ENCODE data around the gene KRT35.

KRT35 gene

DNA sequence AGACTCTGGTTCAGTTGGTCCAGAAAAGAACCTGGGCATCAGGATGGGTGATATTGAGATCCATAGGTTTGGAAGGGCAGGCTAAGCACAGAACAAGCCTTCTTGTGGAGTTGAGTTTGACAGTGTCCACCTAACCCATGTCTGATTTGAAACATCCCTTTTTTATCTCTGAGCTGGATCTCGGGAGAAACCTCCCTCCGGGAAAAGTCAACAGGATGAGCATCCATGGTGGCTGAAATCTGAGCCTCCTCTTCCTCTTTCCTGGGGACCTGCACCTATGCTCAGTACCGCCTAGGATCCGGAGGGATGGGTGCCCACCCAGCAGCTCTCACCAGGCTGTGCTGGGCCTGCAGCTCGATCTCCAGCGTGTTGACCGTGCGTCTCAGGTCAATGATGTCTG is 17.2 kb downstream of the KRT35 start:
- H3K18ac ChIP-seq (ENCODE audit: low read length): no peak overlapping the region
- H3K9ac ChIP-seq (ENCODE audit: low read length): no peak overlapping the region
- H3K23ac ChIP-seq (ENCODE audit: low read length): no peak overlapping the region
- DNase-seq: no peak
- H3K79me1 ChIP-seq (ENCODE audit: low read length): no peaks in the 10 kb centered on the region
- no peak overlapping the region for H3K4ac ChIP-seq (ENCODE audit: low read depth, low read length)
- no peaks in the 10 kb centered on the region for H3K4me1 ChIP-seq (ENCODE audit: control insufficient read depth, low read depth, low read length)
- no peak overlapping the region for H2AK5ac ChIP-seq (ENCODE audit: low read length)
- H3K27ac ChIP-seq (ENCODE audit: low read depth, low read length): no peak overlapping the region
- no peaks in the 10 kb centered on the region for H3K79me2 ChIP-seq (ENCODE audit: control insufficient read depth, insufficient read depth, low read length)
- H2BK120ac ChIP-seq (ENCODE audit: low read depth, low read length): no peak overlapping the region
- H2BK5ac ChIP-seq (ENCODE audit: low read length): no peak overlapping the region
- no peak overlapping the region for H3K4me3 ChIP-seq (ENCODE audit: low read length)
- H3K4me2 ChIP-seq (ENCODE audit: low read length): no peak overlapping the region
- no peak overlapping the region for H4K8ac ChIP-seq (ENCODE audit: low read depth, low read length)
- no peaks in the 10 kb centered on the region for H3K27me3 ChIP-seq (ENCODE audit: insufficient read depth, low read length, poor library complexity)
- WGBS (ENCODE audit: extremely low coverage, insufficient coverage, low lambda C conversion rate): no CpG with 5 or more reads among the region's 8 CpGs
- no peak overlapping the region for H4K5ac ChIP-seq (ENCODE audit: low read length)
- no peak overlapping the region for H3K56ac ChIP-seq (ENCODE audit: low read length)
- no peaks in the 10 kb centered on the region for H3K36me3 ChIP-seq (ENCODE audit: control insufficient read depth, insufficient read depth, low read length)
- H2BK15ac ChIP-seq (replicated peaks; ENCODE audit: low read depth): no peak overlapping the region

DNA sequence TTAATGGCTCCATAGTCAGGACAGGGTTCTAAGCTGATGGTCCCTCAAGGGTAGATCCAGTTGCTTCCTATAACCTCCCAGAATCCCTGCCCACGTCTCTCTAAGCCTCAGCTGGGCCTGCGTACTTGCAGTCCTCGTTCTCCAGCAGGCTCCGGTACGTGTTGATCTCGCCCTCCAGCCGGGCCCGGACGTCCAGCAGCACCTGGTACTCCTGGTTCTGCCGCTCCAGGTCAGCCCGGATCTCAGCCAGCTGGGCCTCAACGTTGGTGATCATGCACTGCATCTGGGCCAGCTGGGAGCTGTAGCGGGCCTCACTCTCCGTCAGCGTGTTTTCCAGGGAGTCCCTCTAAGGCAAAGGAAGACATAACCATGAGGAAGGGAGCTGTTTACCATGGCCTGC is 18.2 kb downstream of the KRT35 start:
- H3K23ac ChIP-seq (ENCODE audit: low read length): no peak overlapping the region

DNA sequence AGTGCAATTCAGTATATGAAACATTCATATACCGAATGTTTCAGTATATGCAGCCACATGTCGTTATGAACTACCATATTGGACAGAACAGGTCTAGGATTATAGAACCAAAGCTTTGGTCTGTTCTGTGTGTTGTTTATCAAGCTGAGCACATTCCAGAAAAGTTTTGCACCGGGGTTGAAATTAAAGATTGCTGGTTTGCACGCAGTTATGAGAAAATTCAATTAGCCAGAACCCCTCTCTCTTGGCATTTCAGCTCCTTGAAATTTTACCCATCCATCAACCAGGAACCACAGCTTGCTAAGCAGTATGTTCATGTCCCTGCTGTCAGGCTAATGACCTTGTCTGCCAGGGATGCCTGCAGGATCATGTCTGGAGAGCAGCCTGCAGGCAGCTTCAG is 23.3 kb downstream of the KRT35 start:
- no peaks in the 10 kb centered on the region for H3K36me3 ChIP-seq (ENCODE audit: control insufficient read depth, insufficient read depth, low read length)
- H4K5ac ChIP-seq (ENCODE audit: low read length): no peak overlapping the region
- DNase-seq: no peak
- no peak overlapping the region for H3K9ac ChIP-seq (ENCODE audit: low read length)
- H3K4me3 ChIP-seq (ENCODE audit: low read length): no peak overlapping the region
- no peak overlapping the region for H2BK120ac ChIP-seq (ENCODE audit: low read depth, low read length)
- H3K79me1 ChIP-seq (ENCODE audit: low read length): no peaks in the 10 kb centered on the region
- no peak overlapping the region for H3K4ac ChIP-seq (ENCODE audit: low read depth, low read length)
- H2BK15ac ChIP-seq (replicated peaks; ENCODE audit: low read depth): no peak overlapping the region
- H3K23ac ChIP-seq (ENCODE audit: low read length): no peak overlapping the region
- H4K8ac ChIP-seq (ENCODE audit: low read depth, low read length): no peak overlapping the region
- no peak overlapping the region for H3K4me2 ChIP-seq (ENCODE audit: low read length)
- no peak overlapping the region for H3K18ac ChIP-seq (ENCODE audit: low read length)
- no peaks in the 10 kb centered on the region for H3K79me2 ChIP-seq (ENCODE audit: control insufficient read depth, insufficient read depth, low read length)
- no peak overlapping the region for H3K56ac ChIP-seq (ENCODE audit: low read length)
- no CpG with 5 or more reads among the region's 4 CpGs for WGBS (ENCODE audit: extremely low coverage, insufficient coverage, low lambda C conversion rate)
- no peaks in the 10 kb centered on the region for H3K4me1 ChIP-seq (ENCODE audit: control insufficient read depth, low read depth, low read length)
- no peaks in the 10 kb centered on the region for H3K27me3 ChIP-seq (ENCODE audit: insufficient read depth, low read length, poor library complexity)
- H2AK5ac ChIP-seq (ENCODE audit: low read length): no peak overlapping the region
- no peak overlapping the region for H2BK5ac ChIP-seq (ENCODE audit: low read length)
- no peak overlapping the region for H3K27ac ChIP-seq (ENCODE audit: low read depth, low read length)

More for the DNA sequence above, 18.2 kb downstream of the KRT35 start:
- H3K56ac ChIP-seq (ENCODE audit: low read length): no peak overlapping the region
- no peaks in the 10 kb centered on the region for H3K79me1 ChIP-seq (ENCODE audit: low read length)
- no peaks in the 10 kb centered on the region for H3K36me3 ChIP-seq (ENCODE audit: control insufficient read depth, insufficient read depth, low read length)
- no CpG with 5 or more reads among the region's 15 CpGs for WGBS (ENCODE audit: extremely low coverage, insufficient coverage, low lambda C conversion rate)
- H3K27ac ChIP-seq (ENCODE audit: low read depth, low read length): no peak overlapping the region
- no peak overlapping the region for H2BK120ac ChIP-seq (ENCODE audit: low read depth, low read length)
- no peak overlapping the region for H3K9ac ChIP-seq (ENCODE audit: low read length)
- H3K4me3 ChIP-seq (ENCODE audit: low read length): no peak overlapping the region
- DNase-seq: no peak
- no peaks in the 10 kb centered on the region for H3K4me1 ChIP-seq (ENCODE audit: control insufficient read depth, low read depth, low read length)
- H3K4me2 ChIP-seq (ENCODE audit: low read length): no peak overlapping the region
- no peak overlapping the region for H2BK5ac ChIP-seq (ENCODE audit: low read length)
- no peak overlapping the region for H2AK5ac ChIP-seq (ENCODE audit: low read length)
- H4K8ac ChIP-seq (ENCODE audit: low read depth, low read length): no peak overlapping the region
- no peak overlapping the region for H4K5ac ChIP-seq (ENCODE audit: low read length)
- H3K79me2 ChIP-seq (ENCODE audit: control insufficient read depth, insufficient read depth, low read length): no peaks in the 10 kb centered on the region
- no peak overlapping the region for H3K4ac ChIP-seq (ENCODE audit: low read depth, low read length)
- no peak overlapping the region for H2BK15ac ChIP-seq (replicated peaks; ENCODE audit: low read depth)
- H3K27me3 ChIP-seq (ENCODE audit: insufficient read depth, low read length, poor library complexity): no peaks in the 10 kb centered on the region
- H3K18ac ChIP-seq (ENCODE audit: low read length): no peak overlapping the region

DNA sequence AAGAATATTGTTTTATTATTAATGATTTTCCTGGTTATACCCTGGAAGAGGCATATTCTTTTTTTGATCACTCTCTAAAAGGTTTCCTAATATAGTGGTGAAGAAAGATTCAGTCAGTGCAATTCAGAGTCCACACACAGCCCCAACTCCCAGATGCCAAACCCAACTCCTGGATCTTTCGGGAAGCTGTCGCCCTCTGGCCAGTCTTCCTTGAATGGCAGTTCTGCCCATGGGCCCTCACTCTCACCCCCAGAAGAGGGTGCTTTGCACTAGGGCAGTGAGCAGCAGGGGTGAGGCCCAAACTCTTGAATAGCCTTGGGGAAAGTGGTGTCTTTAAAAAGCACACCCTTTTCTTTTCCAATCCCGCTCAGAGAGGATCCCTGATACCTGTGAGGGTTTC is 24.7 kb downstream of the KRT35 start:
- peak; percentile 28 for DNase-seq
- Histone ChIP-seq H2AK5ac (ENCODE audit: low read length) (no peak overlapping the region), H2BK120ac (ENCODE audit: low read depth, low read length) (no peak overlapping the region), H3K79me2 (ENCODE audit: control insufficient read depth, insufficient read depth, low read length) (no peaks in the 10 kb centered on the region), H3K79me1 (ENCODE audit: low read length) (no peaks in the 10 kb centered on the region), H3K56ac (ENCODE audit: low read length) (no peak overlapping the region), H3K4me1 (ENCODE audit: control insufficient read depth, low read depth, low read length) (no peaks in the 10 kb centered on the region), H3K4me3 (ENCODE audit: low read length) (no peak overlapping the region), H3K4ac (ENCODE audit: low read depth, low read length) (no peak overlapping the region), H2BK5ac (ENCODE audit: low read length) (no peak overlapping the region), H3K4me2 (ENCODE audit: low read length) (no peak overlapping the region), H4K5ac (ENCODE audit: low read length) (no peak overlapping the region), H3K27ac (ENCODE audit: low read depth, low read length) (no peak overlapping the region), H3K18ac (ENCODE audit: low read length) (no peak overlapping the region), H3K27me3 (ENCODE audit: insufficient read depth, low read length, poor library complexity) (no peaks in the 10 kb centered on the region), H4K8ac (ENCODE audit: low read depth, low read length) (no peak overlapping the region), H3K9ac (ENCODE audit: low read length) (no peak overlapping the region), H3K36me3 (ENCODE audit: control insufficient read depth, insufficient read depth, low read length) (no peaks in the 10 kb centered on the region), H3K23ac (ENCODE audit: low read length) (no peak overlapping the region), H2BK15ac (replicated peaks; ENCODE audit: low read depth) (no peak overlapping the region)
- WGBS (ENCODE audit: extremely low coverage, insufficient coverage, low lambda C conversion rate): no CpG with 5 or more reads among the region's 3 CpGs

DNA sequence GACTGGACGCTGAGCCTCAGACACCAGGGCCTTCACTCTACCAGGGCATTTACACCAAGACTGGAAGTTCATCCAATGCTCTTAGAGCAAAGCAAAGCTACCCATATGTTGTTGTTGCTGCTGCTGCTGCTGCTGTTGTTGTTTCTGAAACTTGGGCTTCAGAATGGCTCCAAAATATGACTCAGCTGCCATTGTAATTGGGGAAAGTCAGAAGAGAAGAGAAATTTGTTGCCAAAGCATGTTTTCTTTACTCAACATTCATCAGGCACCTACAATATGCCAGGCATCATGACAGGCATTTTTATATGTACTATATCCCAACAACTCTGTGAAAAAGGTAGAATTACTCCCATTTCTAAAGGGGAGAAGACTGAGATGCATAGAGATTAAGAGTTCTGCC is 25.7 kb downstream of the KRT35 start:
- no peak overlapping the region for H3K27ac ChIP-seq (ENCODE audit: low read depth, low read length)
- no peak overlapping the region for H4K8ac ChIP-seq (ENCODE audit: low read depth, low read length)
- no peak overlapping the region for H3K4me3 ChIP-seq (ENCODE audit: low read length)
- no peaks in the 10 kb centered on the region for H3K36me3 ChIP-seq (ENCODE audit: control insufficient read depth, insufficient read depth, low read length)
- H3K27me3 ChIP-seq (ENCODE audit: insufficient read depth, low read length, poor library complexity): no peaks in the 10 kb centered on the region
- DNase-seq: no peak
- H2BK120ac ChIP-seq (ENCODE audit: low read depth, low read length): no peak overlapping the region
- H2BK15ac ChIP-seq (replicated peaks; ENCODE audit: low read depth): no peak overlapping the region
- no peak overlapping the region for H2AK5ac ChIP-seq (ENCODE audit: low read length)
- H3K56ac ChIP-seq (ENCODE audit: low read length): no peak overlapping the region
- WGBS (ENCODE audit: extremely low coverage, insufficient coverage, low lambda C conversion rate): no CpG with 5 or more reads among the region's 1 CpG
- H3K79me1 ChIP-seq (ENCODE audit: low read length): no peaks in the 10 kb centered on the region
- H2BK5ac ChIP-seq (ENCODE audit: low read length): no peak overlapping the region
- H3K18ac ChIP-seq (ENCODE audit: low read length): no peak overlapping the region
- no peak overlapping the region for H3K4me2 ChIP-seq (ENCODE audit: low read length)
- no peak overlapping the region for H4K5ac ChIP-seq (ENCODE audit: low read length)
- no peak overlapping the region for H3K23ac ChIP-seq (ENCODE audit: low read length)
- no peak overlapping the region for H3K4ac ChIP-seq (ENCODE audit: low read depth, low read length)
- no peaks in the 10 kb centered on the region for H3K4me1 ChIP-seq (ENCODE audit: control insufficient read depth, low read depth, low read length)
- H3K9ac ChIP-seq (ENCODE audit: low read length): no peak overlapping the region
- H3K79me2 ChIP-seq (ENCODE audit: control insufficient read depth, insufficient read depth, low read length): no peaks in the 10 kb centered on the region

DNA sequence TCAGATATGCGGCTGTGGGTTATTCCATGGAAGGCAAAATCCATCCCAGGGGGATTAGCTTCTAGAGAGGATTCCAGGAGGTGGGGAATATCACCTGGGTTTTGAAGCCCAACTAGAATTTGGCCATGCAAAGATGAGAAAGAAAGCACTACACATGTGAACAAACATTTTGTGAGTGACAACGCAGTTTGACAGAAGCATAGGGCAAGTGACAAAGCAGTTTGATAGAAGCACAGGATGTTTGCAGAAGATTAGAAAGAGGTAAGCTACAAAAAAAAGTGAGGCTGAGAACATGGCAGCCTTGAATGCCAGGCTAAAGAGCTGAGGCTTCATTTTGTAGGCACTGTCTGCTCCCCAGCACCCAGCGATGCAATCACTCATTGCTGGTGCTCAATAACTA is 27.9 kb downstream of the KRT35 start:
- no peaks in the 10 kb centered on the region for H3K4me1 ChIP-seq (ENCODE audit: control insufficient read depth, low read depth, low read length)
- WGBS (ENCODE audit: extremely low coverage, insufficient coverage, low lambda C conversion rate): no CpG with 5 or more reads among the region's 3 CpGs

More for the DNA sequence above, 27.9 kb downstream of the KRT35 start:
- Histone ChIP-seq H3K23ac (ENCODE audit: low read length) (no peak overlapping the region), H3K36me3 (ENCODE audit: control insufficient read depth, insufficient read depth, low read length) (no peaks in the 10 kb centered on the region), H3K4ac (ENCODE audit: low read depth, low read length) (no peak overlapping the region), H2BK120ac (ENCODE audit: low read depth, low read length) (no peak overlapping the region), H3K9ac (ENCODE audit: low read length) (no peak overlapping the region), H3K4me2 (ENCODE audit: low read length) (no peak overlapping the region), H4K8ac (ENCODE audit: low read depth, low read length) (no peak overlapping the region), H3K18ac (ENCODE audit: low read length) (no peak overlapping the region), H3K79me2 (ENCODE audit: control insufficient read depth, insufficient read depth, low read length) (no peaks in the 10 kb centered on the region), H2AK5ac (ENCODE audit: low read length) (no peak overlapping the region), H3K79me1 (ENCODE audit: low read length) (no peaks in the 10 kb centered on the region), H3K27ac (ENCODE audit: low read depth, low read length) (no peak overlapping the region), H3K27me3 (ENCODE audit: insufficient read depth, low read length, poor library complexity) (no peaks in the 10 kb centered on the region), H2BK15ac (replicated peaks; ENCODE audit: low read depth) (no peak overlapping the region), H3K4me3 (ENCODE audit: low read length) (no peak overlapping the region), H2BK5ac (ENCODE audit: low read length) (no peak overlapping the region), H4K5ac (ENCODE audit: low read length) (no peak overlapping the region), H3K56ac (ENCODE audit: low read length) (no peak overlapping the region)
- DNase-seq: no peak
